Right lobe of liver (tissue), 4 donors: Measurements from ENCODE around the gene MYO1H.

Experiments used
- CTCF ChIP-seq, 4 donors: fragments of 200-600 bp in 3 of 4; fragments of 450-650 bp in 1 of 4; IDR thresholded peaks; one replicate each; pipeline versions ENCODE4 v1.5.1 to v1.8.0; 2016 to 2022; ENCODE audit warnings: antibody characterized with exemption in 4 of 4, mild to moderate bottlenecking in 2 of 4
- POLR2A ChIP-seq: fragments of 450-650 bp; IDR thresholded peaks from one replicate; pipeline ENCODE4 v1.6.1; 2017; ENCODE audit warnings: antibody characterized with exemption, mild to moderate bottlenecking
- donor health status: DM: no; HTN: no; CAD: no.
- donor health status: DM: no; HTN: no; CAD: no.
- donor health status: DM: no; HTN: yes; CAD: no.

DNA sequence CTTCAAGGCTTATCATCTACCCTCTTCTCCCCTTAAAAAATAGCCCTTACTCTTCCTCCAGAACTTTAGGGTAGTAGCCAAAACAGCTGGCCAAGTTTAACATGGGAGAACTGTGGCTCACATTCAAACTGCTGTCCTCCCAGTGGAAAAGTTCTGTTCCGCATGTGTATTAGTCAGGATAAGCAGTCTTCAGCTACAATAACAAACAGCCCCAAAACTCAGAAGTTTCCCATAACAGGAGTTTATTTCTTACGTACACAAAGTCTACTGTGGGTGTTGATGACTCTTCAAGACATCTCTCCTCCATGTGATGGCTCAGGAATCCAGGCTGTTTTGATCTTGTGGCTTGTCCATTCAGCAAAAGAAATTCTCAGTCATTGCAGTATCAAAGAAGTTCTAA is 35.5 kb downstream of the MYO1H start:
- no peak for TF ChIP-seq POLR2A
- TF ChIP-seq CTCF (IDR thresholded peaks at IDR 0.05), result no peak
